SH-SY5Y (cell line): ENCODE results near the gene NR4A1.

Source experiments
- GATA2 ChIP-seq: IDR thresholded peaks from 2 replicates; pipeline ENCODE4 v1.6.1; 2011; ENCODE audit warnings: mild to moderate bottlenecking, low read depth, low read length
- GATA3 ChIP-seq: IDR thresholded peaks from 2 replicates; pipeline ENCODE4 v1.6.1; 2011; ENCODE audit warnings: low read depth, mild to moderate bottlenecking, low read length, moderate library complexity

GRCh38 chr12:52055731-52056711, 4.8 kb downstream of the NR4A1 start:
- TF ChIP-seq GATA3 (no peak), GATA2 (no peak)
